WTC11 (cell line): ENCODE data around the gene SLC2A9. TPM values are rescaled to one million over a fixed set of nuclear protein-coding genes. Genes with fewer than 3 reads are reported as not detected.

ENCODE experiments used
- ATAC-seq: fragments of 200-7000 bp; cut with Tn5 transposase; 2 replicates; pipeline ENCODE4 v1.10.0; 2021; ENCODE audit warnings: mild to moderate bottlenecking, moderate library complexity
- CTCF ChIA-PET: fragments of 300-600 bp; sonication (Branson Sonifier 250); formaldehyde crosslinking; loops from one replicate; lab custom pipeline; 2021; ENCODE audit warnings: antibody characterized with exemption; lab: Charles Lee
- POLR2A ChIA-PET: fragments of 350-600 bp; sonication (Branson Sonifier 250); formaldehyde crosslinking; loops from one replicate; lab custom pipeline; 2021; ENCODE audit warnings: antibody characterized with exemption; lab: Charles Lee
- DNase-seq: peaks from one replicate; pipeline ENCODE4 v3.0.0; 2021; ENCODE audit warnings: low spot score
- H3K27ac Mint-ChIP-seq: 2 replicates; pipeline ENCODE4 v1.8.0; 2021; ENCODE audit warnings: mixed read lengths
- H3K27me3 Mint-ChIP-seq: 2 replicates; pipeline ENCODE4 v1.8.0; 2021; ENCODE audit warnings: low read depth, mild to moderate bottlenecking, moderate library complexity, mixed read lengths
- H3K36me3 Mint-ChIP-seq: 2 replicates; pipeline ENCODE4 v1.8.0; 2021; ENCODE audit warnings: mixed read lengths
- H3K4me1 Mint-ChIP-seq: 2 replicates; pipeline ENCODE4 v1.8.0; 2022; ENCODE audit warnings: mixed read lengths
- H3K4me3 Mint-ChIP-seq: 2 replicates; pipeline ENCODE4 v1.8.0; 2021; ENCODE audit warnings: mild to moderate bottlenecking, moderate library complexity, mixed read lengths
- H3K9me3 Mint-ChIP-seq: 2 replicates; pipeline ENCODE4 v1.8.0; 2021; ENCODE audit warnings: mixed read lengths
- EMX1 ChIP-seq: fragments of 250-450 bp; sonication (Bioruptor Pico); IDR thresholded peaks from 2 replicates; pipeline ENCODE4 v1.8.0; 2021; ENCODE audit warnings: mild to moderate bottlenecking
- GTF2I ChIP-seq: fragments of 250-450 bp; sonication (Bioruptor Pico); conservative IDR thresholded peaks from 2 replicates; pipeline ENCODE4 v1.4.0; 2021; ENCODE audit warnings: mild to moderate bottlenecking
- HMGA2 ChIP-seq: fragments of 250-450 bp; sonication (Bioruptor Pico); IDR thresholded peaks from 2 replicates; pipeline ENCODE4 v1.4.0; 2021; ENCODE audit warnings: mild to moderate bottlenecking, moderate library complexity
- JUN ChIP-seq: sonication (generic); formaldehyde crosslinking; IDR thresholded peaks from 2 replicates; pipeline ENCODE4 v1.8.0; 2023; ENCODE audit warnings: mild to moderate bottlenecking, missing genetic modification reagents
- KAT7 ChIP-seq: sonication (generic); formaldehyde crosslinking; IDR thresholded peaks from 2 replicates; pipeline ENCODE4 v1.8.1; 2023; ENCODE audit warnings: missing genetic modification reagents, mild to moderate bottlenecking, borderline replicate concordance
- NR3C1 ChIP-seq: sonication (generic); formaldehyde crosslinking; conservative IDR thresholded peaks from 2 replicates; pipeline ENCODE4 v1.8.1; 2023; ENCODE audit warnings: low read depth, mild to moderate bottlenecking, missing genetic modification reagents
- RORB ChIP-seq: fragments of 250-450 bp; sonication (Bioruptor Pico); IDR thresholded peaks from 2 replicates; pipeline ENCODE4 v1.9.0; 2021; ENCODE audit warnings: mild to moderate bottlenecking
- SMAD4 ChIP-seq: sonication (generic); formaldehyde crosslinking; IDR thresholded peaks from 2 replicates; pipeline ENCODE4 v1.8.0; 2022; ENCODE audit warnings: mild to moderate bottlenecking, missing genetic modification reagents
- SP1 ChIP-seq: sonication (generic); formaldehyde crosslinking; conservative IDR thresholded peaks from 2 replicates; pipeline ENCODE4 v1.8.1; 2022; ENCODE audit warnings: missing genetic modification reagents
- TEAD1 ChIP-seq: sonication (generic); formaldehyde crosslinking; IDR thresholded peaks from 2 replicates; pipeline ENCODE4 v1.8.0; 2022; ENCODE audit warnings: mild to moderate bottlenecking, missing genetic modification reagents
- ZNF263 ChIP-seq: sonication (generic); formaldehyde crosslinking; IDR thresholded peaks from 2 replicates; pipeline ENCODE4 v1.8.1; 2022; ENCODE audit warnings: low read depth, mild to moderate bottlenecking, moderate library complexity, missing genetic modification reagents
- ZNF396 ChIP-seq: fragments of 250-450 bp; sonication (Bioruptor Pico); IDR thresholded peaks from 2 replicates; pipeline ENCODE4 v1.8.0; 2021; ENCODE audit warnings: mild to moderate bottlenecking, moderate library complexity, borderline replicate concordance
- ZNF423 ChIP-seq: fragments of 250-450 bp; sonication (Bioruptor Pico); IDR thresholded peaks from 2 replicates; pipeline ENCODE4 v2.1.2; 2022; ENCODE audit warnings: mild to moderate bottlenecking, moderate library complexity
- ZNF671 ChIP-seq: fragments of 250-450 bp; sonication (Bioruptor Pico); IDR thresholded peaks from 2 replicates; pipeline ENCODE4 v1.8.0; 2021; ENCODE audit warnings: mild to moderate bottlenecking
- total RNA-seq: library from RNA; stranded (reverse); gene quantifications from 3 replicates; pipeline ENCODE4 v1.2.3, GENCODE V29; 2021
- TF ChIP-seq, protein P1 (sequence below): sonication (generic); formaldehyde crosslinking; IDR thresholded peaks from 2 replicates; pipeline ENCODE4 v1.8.1; 2022; ENCODE audit warnings: low read depth, missing genetic modification reagents, borderline replicate concordance
- TF ChIP-seq, protein P2 (sequence below): sonication (generic); formaldehyde crosslinking; IDR thresholded peaks from 2 replicates; pipeline ENCODE4 v1.8.0; 2022; ENCODE audit warnings: mild to moderate bottlenecking, missing genetic modification reagents
- TF ChIP-seq, protein P3 (sequence below): sonication (generic); formaldehyde crosslinking; conservative IDR thresholded peaks from 2 replicates; pipeline ENCODE4 v1.8.1; 2022; ENCODE audit warnings: mild to moderate bottlenecking, missing genetic modification reagents
- TF ChIP-seq, protein P4 (sequence below): sonication (generic); formaldehyde crosslinking; IDR thresholded peaks from 2 replicates; pipeline ENCODE4 v1.8.0; 2022; ENCODE audit warnings: mild to moderate bottlenecking, missing genetic modification reagents
- TF ChIP-seq, protein P5 (sequence below): fragments of 250-450 bp; sonication (Bioruptor Pico); IDR thresholded peaks from 2 replicates; pipeline ENCODE4 v1.8.0; 2021; ENCODE audit warnings: mild to moderate bottlenecking
- TF ChIP-seq, protein P6 (sequence below): fragments of 250-450 bp; sonication (Bioruptor Pico); IDR thresholded peaks from 2 replicates; pipeline ENCODE4 v1.9.0; 2021; ENCODE audit warnings: mild to moderate bottlenecking
- TF ChIP-seq, protein P7 (sequence below): fragments of 250-450 bp; sonication (Bioruptor Pico); IDR thresholded peaks from 2 replicates; pipeline ENCODE4 v1.9.0; 2021; ENCODE audit warnings: mild to moderate bottlenecking, borderline replicate concordance

The SLC2A9 gene
- total RNA-seq, 1 experiment from 2014 or later: not detected

DNA sequence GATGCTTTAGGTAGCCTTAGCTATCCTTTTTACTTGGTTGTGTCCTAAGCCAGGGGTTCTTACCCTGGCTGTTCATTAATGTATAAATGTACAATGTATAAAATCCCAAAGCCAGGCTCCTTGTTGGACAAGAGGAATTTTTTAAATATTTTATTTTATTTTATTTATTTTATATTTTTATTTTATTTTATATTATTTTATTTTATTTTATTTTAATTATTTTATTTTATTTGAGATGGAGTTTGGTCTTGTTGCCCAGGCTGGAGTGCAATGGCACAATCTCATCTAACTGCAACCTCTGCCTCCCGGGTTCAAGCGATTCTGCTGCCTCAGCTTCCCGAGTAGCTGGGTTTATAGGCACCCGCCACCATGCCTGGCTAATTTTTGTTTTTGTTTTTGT, 8.1 kb upstream of the SLC2A9 start:
- POLR2A ChIA-PET: no interaction called here
- CTCF ChIA-PET: no interaction called here
- H3K4me3 Mint-ChIP-seq: no peak overlapping the region
- H3K4me1 Mint-ChIP-seq: 0 out of 2 replicates have a peak, but pooled peaks cover 10% of the 10 kb centered on the region
- no peak for ATAC-seq
- TF ChIP-seq GTF2I (CRISPR knock-in tag) (no peak), HMGA2 (CRISPR knock-in tag) (peak; percentile 95; the same call in 1 of the 2 replicates)
- TF ChIP-seq, protein P1, sequence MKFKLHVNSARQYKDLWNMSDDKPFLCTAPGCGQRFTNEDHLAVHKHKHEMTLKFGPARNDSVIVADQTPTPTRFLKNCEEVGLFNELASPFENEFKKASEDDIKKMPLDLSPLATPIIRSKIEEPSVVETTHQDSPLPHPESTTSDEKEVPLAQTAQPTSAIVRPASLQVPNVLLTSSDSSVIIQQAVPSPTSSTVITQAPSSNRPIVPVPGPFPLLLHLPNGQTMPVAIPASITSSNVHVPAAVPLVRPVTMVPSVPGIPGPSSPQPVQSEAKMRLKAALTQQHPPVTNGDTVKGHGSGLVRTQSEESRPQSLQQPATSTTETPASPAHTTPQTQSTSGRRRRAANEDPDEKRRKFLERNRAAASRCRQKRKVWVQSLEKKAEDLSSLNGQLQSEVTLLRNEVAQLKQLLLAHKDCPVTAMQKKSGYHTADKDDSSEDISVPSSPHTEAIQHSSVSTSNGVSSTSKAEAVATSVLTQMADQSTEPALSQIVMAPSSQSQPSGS (CRISPR knock-in tag): no peak
- TF ChIP-seq, all 79 proteins: peak for 1
- Mint-ChIP-seq H3K27me3 (no peaks in the 10 kb centered on the region; the same call in 1 of the 2 replicates), H3K36me3 (no peaks in the 10 kb centered on the region), H3K9me3 (no peaks in the 10 kb centered on the region), H3K27ac (no peak overlapping the region)
- no peak for DNase-seq

DNA sequence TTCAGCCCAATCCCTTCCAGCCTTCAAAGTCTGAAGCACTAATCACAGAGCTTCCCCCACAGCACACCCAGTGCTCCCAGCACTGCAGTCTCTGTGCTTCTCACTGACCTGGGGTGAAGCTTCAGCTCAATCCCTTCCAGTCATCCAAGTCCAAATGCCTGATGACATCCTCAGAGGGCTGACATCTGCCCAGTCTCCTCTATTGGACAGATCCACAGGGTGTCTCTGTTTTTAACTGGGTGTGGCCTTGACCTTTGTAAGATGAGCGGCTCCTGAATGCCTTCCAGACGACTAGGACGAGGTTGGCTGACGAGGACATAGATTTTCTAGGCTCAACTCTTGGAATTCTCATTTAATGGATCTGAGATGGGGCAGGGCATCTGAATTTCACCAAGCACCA, 7.6 kb upstream of the SLC2A9 start:
- 0 out of 2 replicates have a peak, but pooled peaks cover 10% of the 10 kb centered on the region for H3K4me1 Mint-ChIP-seq
- ChIA-PET POLR2A (no interaction called here), CTCF (interaction anchor here (1.1 kb wide), 1 partner anchor 337 kb away, joined by 3 read pairs; no protein-coding TSS in a partner anchor)
- H3K4me3 Mint-ChIP-seq: no peak overlapping the region
- H3K9me3 Mint-ChIP-seq: no peaks in the 10 kb centered on the region
- H3K27ac Mint-ChIP-seq: no peak overlapping the region
- H3K36me3 Mint-ChIP-seq: no peaks in the 10 kb centered on the region
- H3K27me3 Mint-ChIP-seq: no peaks in the 10 kb centered on the region; the same call in 1 of the 2 replicates
- ATAC-seq (0 out of 2 replicates have a peak, but pooled peaks have one; percentile 24), DNase-seq (no peak)
- TF ChIP-seq SMAD4 (CRISPR knock-in tag) (no peak), TEAD1 (CRISPR knock-in tag) (no peak), GTF2I (CRISPR knock-in tag) (no peak), ZNF423 (no peak), NR3C1 (CRISPR knock-in tag) (no peak), ZNF396 (CRISPR knock-in tag) (no peak), RORB (CRISPR knock-in tag) (no peak), JUN (CRISPR knock-in tag) (no peak), KAT7 (CRISPR knock-in tag) (no peak), ZNF671 (CRISPR knock-in tag) (no peak), SP1 (CRISPR knock-in tag) (no peak), ZNF263 (CRISPR knock-in tag) (no peak), EMX1 (no peak)
- TF ChIP-seq, protein P2, sequence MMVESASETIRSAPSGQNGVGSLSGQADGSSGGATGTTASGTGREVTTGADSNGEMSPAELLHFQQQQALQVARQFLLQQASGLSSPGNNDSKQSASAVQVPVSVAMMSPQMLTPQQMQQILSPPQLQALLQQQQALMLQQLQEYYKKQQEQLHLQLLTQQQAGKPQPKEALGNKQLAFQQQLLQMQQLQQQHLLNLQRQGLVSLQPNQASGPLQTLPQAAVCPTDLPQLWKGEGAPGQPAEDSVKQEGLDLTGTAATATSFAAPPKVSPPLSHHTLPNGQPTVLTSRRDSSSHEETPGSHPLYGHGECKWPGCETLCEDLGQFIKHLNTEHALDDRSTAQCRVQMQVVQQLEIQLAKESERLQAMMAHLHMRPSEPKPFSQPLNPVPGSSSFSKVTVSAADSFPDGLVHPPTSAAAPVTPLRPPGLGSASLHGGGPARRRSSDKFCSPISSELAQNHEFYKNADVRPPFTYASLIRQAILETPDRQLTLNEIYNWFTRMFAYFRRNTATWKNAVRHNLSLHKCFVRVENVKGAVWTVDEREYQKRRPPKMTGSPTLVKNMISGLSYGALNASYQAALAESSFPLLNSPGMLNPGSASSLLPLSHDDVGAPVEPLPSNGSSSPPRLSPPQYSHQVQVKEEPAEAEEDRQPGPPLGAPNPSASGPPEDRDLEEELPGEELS: no peak
- TF ChIP-seq, protein P3, sequence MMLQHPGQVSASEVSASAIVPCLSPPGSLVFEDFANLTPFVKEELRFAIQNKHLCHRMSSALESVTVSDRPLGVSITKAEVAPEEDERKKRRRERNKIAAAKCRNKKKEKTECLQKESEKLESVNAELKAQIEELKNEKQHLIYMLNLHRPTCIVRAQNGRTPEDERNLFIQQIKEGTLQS: no peak
- TF ChIP-seq, protein P4, sequence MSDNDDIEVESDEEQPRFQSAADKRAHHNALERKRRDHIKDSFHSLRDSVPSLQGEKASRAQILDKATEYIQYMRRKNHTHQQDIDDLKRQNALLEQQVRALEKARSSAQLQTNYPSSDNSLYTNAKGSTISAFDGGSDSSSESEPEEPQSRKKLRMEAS (CRISPR knock-in tag): no peak
- TF ChIP-seq, protein P5, sequence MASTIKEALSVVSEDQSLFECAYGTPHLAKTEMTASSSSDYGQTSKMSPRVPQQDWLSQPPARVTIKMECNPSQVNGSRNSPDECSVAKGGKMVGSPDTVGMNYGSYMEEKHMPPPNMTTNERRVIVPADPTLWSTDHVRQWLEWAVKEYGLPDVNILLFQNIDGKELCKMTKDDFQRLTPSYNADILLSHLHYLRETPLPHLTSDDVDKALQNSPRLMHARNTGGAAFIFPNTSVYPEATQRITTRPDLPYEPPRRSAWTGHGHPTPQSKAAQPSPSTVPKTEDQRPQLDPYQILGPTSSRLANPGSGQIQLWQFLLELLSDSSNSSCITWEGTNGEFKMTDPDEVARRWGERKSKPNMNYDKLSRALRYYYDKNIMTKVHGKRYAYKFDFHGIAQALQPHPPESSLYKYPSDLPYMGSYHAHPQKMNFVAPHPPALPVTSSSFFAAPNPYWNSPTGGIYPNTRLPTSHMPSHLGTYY: no peak
- TF ChIP-seq, protein P6, sequence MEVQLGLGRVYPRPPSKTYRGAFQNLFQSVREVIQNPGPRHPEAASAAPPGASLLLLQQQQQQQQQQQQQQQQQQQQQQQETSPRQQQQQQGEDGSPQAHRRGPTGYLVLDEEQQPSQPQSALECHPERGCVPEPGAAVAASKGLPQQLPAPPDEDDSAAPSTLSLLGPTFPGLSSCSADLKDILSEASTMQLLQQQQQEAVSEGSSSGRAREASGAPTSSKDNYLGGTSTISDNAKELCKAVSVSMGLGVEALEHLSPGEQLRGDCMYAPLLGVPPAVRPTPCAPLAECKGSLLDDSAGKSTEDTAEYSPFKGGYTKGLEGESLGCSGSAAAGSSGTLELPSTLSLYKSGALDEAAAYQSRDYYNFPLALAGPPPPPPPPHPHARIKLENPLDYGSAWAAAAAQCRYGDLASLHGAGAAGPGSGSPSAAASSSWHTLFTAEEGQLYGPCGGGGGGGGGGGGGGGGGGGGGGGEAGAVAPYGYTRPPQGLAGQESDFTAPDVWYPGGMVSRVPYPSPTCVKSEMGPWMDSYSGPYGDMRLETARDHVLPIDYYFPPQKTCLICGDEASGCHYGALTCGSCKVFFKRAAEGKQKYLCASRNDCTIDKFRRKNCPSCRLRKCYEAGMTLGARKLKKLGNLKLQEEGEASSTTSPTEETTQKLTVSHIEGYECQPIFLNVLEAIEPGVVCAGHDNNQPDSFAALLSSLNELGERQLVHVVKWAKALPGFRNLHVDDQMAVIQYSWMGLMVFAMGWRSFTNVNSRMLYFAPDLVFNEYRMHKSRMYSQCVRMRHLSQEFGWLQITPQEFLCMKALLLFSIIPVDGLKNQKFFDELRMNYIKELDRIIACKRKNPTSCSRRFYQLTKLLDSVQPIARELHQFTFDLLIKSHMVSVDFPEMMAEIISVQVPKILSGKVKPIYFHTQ (CRISPR knock-in tag): no peak
- TF ChIP-seq, protein P7, sequence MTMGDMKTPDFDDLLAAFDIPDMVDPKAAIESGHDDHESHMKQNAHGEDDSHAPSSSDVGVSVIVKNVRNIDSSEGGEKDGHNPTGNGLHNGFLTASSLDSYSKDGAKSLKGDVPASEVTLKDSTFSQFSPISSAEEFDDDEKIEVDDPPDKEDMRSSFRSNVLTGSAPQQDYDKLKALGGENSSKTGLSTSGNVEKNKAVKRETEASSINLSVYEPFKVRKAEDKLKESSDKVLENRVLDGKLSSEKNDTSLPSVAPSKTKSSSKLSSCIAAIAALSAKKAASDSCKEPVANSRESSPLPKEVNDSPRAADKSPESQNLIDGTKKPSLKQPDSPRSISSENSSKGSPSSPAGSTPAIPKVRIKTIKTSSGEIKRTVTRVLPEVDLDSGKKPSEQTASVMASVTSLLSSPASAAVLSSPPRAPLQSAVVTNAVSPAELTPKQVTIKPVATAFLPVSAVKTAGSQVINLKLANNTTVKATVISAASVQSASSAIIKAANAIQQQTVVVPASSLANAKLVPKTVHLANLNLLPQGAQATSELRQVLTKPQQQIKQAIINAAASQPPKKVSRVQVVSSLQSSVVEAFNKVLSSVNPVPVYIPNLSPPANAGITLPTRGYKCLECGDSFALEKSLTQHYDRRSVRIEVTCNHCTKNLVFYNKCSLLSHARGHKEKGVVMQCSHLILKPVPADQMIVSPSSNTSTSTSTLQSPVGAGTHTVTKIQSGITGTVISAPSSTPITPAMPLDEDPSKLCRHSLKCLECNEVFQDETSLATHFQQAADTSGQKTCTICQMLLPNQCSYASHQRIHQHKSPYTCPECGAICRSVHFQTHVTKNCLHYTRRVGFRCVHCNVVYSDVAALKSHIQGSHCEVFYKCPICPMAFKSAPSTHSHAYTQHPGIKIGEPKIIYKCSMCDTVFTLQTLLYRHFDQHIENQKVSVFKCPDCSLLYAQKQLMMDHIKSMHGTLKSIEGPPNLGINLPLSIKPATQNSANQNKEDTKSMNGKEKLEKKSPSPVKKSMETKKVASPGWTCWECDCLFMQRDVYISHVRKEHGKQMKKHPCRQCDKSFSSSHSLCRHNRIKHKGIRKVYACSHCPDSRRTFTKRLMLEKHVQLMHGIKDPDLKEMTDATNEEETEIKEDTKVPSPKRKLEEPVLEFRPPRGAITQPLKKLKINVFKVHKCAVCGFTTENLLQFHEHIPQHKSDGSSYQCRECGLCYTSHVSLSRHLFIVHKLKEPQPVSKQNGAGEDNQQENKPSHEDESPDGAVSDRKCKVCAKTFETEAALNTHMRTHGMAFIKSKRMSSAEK (CRISPR knock-in tag): no peak
